Measurements from ENCODE around the gene PANK1. TPM values are rescaled to one million over a fixed set of nuclear protein-coding genes. Genes with fewer than 3 reads are reported as not detected.

The PANK1 gene
- total RNA-seq, 1 experiment from 2014 or later: 33.2 TPM

DNA sequence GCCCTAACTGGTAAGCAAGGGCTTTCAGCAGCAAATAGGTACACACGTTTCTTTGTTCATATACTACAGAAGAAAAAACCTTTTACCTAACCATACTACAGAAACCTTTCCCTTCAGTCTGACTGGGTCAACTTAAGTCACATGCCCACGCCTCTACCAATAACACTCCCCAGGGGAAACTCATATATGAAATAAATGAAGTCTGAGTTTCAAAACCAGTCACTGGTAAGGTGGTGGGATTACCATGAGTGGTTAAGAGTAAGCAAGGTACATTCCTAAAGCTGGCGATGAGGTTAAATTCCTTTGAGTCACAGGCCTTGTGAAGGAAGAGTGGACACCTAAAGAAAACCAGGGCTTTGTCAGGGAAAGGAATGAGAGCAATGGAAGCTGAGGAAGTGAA lies 34.9 kb upstream of the PANK1 start:
- Histone ChIP-seq H3K56ac (ENCODE audit: insufficient read length, low read depth, low read length) (no peak overlapping the region), H3K14ac (ENCODE audit: insufficient read depth, low read length) (no peak overlapping the region), H3T11ph (ENCODE audit: low read length) (no peak overlapping the region), H3K4me2 (ENCODE audit: insufficient read depth, insufficient read length, low read length) (no peak overlapping the region), H2BK20ac (ENCODE audit: low read depth, low read length, poor library complexity, severe bottlenecking) (no peak overlapping the region), H4K5ac (ENCODE audit: insufficient read length, low read depth, low read length) (no peak overlapping the region), H3K9ac (ENCODE audit: extremely low read depth, insufficient read length, low read length) (no peak overlapping the region), H2BK120ac (ENCODE audit: low read depth, low read length, poor library complexity, severe bottlenecking) (no peak overlapping the region), H4K20me1 (ENCODE audit: control insufficient read depth, insufficient read depth, insufficient read length) (no peaks in the 10 kb centered on the region), H3K4ac (ENCODE audit: low read depth, low read length) (no peak overlapping the region), H3K27me3 (ENCODE audit: insufficient read depth, low read length) (no peaks in the 10 kb centered on the region; the same call in 1 of the 2 replicates), H2BK15ac (ENCODE audit: low read depth, low read length) (no peak overlapping the region), H2BK5ac (ENCODE audit: insufficient read length, low read length) (no peak overlapping the region), H3K9me3 (ENCODE audit: control insufficient read depth, low read depth, low read length) (no peaks in the 10 kb centered on the region), H3K79me1 (ENCODE audit: insufficient read depth, low read depth, low read length, poor library complexity, severe bottlenecking) (no peaks in the 10 kb centered on the region), H3K23me2 (ENCODE audit: insufficient read length, low read depth, low read length, poor library complexity, severe bottlenecking) (no peaks in the 10 kb centered on the region), H4K8ac (replicated peaks; ENCODE audit: insufficient read length, low read depth, low read length) (no peak overlapping the region), H2BK12ac (ENCODE audit: insufficient read length, low read depth, low read length) (no peak overlapping the region), H3K79me2 (ENCODE audit: insufficient read depth, low read length) (no peaks in the 10 kb centered on the region), H2AFZ (ENCODE audit: low read length) (no peak overlapping the region), H3K18ac (ENCODE audit: insufficient read length, low read depth, low read length) (no peak overlapping the region), H3K4me1 (ENCODE audit: insufficient read depth, low read length) (no peaks in the 10 kb centered on the region), H3K27ac (ENCODE audit: insufficient read length, low read depth, low read length) (no peak overlapping the region), H3K23ac (ENCODE audit: insufficient read length, low read depth, low read length) (no peak overlapping the region), H2AK5ac (ENCODE audit: insufficient read length, low read length) (no peak overlapping the region), H4K91ac (ENCODE audit: insufficient read length, low read depth, low read length) (no peak overlapping the region)
- peaks cover 18% of the 10 kb centered on the region for H3K27me3 Mint-ChIP-seq (ENCODE audit: low read depth)
- H3K27ac Mint-ChIP-seq: no peak overlapping the region
- no peaks in the 10 kb centered on the region; a peak in 1 of 5 replicates for H3K9me3 Mint-ChIP-seq
- peaks cover 9 to 12% of the 10 kb centered on the region in 2 experiments for H3K4me1 Mint-ChIP-seq
- no CpG with 5 or more reads among the region's 3 CpGs for WGBS (ENCODE audit: extremely low coverage, insufficient read length, low lambda C conversion rate)
- DNase-seq: no peak
- H3K4me3 Mint-ChIP-seq: no peak overlapping the region
- no peak for TF ChIP-seq CTCF (conservative IDR thresholded peaks at IDR 0.05)
- no peaks in the 10 kb centered on the region for H3K36me3 Mint-ChIP-seq (ENCODE audit: insufficient read depth in 1 of 3, low read depth in 3 of 3)

Data from H9 (cell line).